ENCODE measurements around the gene THAP4.
"Not testable (repeated sequence)": the region's sequence is repeated elsewhere in the genome, so short reads cannot be mapped to it uniquely, and the experiment has no call there.

The THAP4 gene

DNA sequence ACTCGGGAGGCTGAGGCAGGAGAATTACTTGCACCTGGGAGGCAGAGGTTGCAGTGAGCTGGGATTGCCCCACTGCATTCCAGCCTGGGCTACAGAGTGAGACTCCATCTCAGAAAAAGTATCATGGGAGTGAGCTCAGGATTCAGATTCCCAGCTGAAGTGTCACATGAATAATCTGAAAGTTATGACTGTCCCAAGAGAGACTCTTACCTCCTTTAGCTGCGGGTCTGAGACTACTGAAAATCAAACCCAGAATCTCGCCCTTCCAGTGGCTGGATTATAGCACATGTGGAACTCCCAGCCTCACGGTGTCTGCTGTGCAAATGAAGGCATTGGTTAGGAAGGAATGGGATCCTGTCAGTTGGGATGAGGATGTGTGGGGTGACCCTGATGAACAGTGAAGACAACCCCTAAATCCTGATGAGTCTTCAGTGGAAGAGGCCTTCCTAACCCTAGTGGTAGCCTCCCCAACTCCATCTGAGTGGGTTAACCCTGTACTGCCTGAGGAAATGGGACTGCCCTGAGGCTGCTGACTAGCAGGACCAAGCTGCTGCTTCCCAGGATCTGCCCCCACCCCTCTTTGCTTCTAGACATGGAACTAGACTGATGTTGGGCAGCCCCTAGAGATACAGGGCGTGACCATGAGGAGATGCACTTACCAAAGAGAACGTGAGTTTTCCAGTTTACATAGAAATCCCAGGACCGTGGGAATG is 61.9 kb downstream of the THAP4 start:
- Mint-ChIP-seq H3K27ac (ENCODE audit: low read depth) (no peak overlapping the region), H3K4me3 (no peak overlapping the region), H3K27me3 (no peaks in the 10 kb centered on the region)

DNA sequence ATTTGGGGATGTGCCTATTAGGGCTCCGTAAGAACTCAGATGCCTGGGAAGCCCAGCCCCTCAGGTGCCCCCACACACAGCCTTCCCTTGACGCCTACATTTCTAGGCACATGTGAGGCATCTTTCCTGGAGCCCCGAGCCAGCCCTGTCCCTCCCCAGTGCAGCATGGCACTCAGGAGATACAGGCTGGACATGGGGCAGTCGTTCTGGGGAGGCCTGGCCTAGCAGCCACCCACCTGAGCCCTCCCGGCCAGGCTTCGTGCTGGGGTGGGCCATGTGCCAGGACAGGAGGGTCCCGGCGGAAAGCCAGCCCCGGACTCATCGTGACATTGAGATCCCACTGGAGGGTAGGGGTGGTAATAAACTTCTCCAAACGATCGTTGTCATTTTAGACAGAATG is 63.2 kb downstream of the THAP4 start:
- no peak overlapping the region for H3K4me3 Mint-ChIP-seq
- H3K27ac Mint-ChIP-seq (ENCODE audit: low read depth): no peak overlapping the region
- peaks cover 6% of the 10 kb centered on the region for H3K36me3 Mint-ChIP-seq (ENCODE audit: insufficient read depth)
- DNase-seq (ENCODE audit: low spot score in 2 of 2) (no peak), ATAC-seq (replicated peaks; ENCODE audit: extremely low read depth, poor library complexity, severe bottlenecking) (no peak)
- no peaks in the 10 kb centered on the region for H3K27me3 Mint-ChIP-seq
- no peaks in the 10 kb centered on the region for H3K9me3 Mint-ChIP-seq
- H3K4me1 Mint-ChIP-seq: no peaks in the 10 kb centered on the region

More for the DNA sequence above, 61.9 kb downstream of the THAP4 start:
- ATAC-seq (replicated peaks; ENCODE audit: extremely low read depth, poor library complexity, severe bottlenecking) (no peak), DNase-seq (ENCODE audit: low spot score in 2 of 2) (no peak)
- Mint-ChIP-seq H3K4me1 (no peaks in the 10 kb centered on the region), H3K36me3 (ENCODE audit: insufficient read depth) (peaks cover 6% of the 10 kb centered on the region), H3K9me3 (no peaks in the 10 kb centered on the region)

DNA sequence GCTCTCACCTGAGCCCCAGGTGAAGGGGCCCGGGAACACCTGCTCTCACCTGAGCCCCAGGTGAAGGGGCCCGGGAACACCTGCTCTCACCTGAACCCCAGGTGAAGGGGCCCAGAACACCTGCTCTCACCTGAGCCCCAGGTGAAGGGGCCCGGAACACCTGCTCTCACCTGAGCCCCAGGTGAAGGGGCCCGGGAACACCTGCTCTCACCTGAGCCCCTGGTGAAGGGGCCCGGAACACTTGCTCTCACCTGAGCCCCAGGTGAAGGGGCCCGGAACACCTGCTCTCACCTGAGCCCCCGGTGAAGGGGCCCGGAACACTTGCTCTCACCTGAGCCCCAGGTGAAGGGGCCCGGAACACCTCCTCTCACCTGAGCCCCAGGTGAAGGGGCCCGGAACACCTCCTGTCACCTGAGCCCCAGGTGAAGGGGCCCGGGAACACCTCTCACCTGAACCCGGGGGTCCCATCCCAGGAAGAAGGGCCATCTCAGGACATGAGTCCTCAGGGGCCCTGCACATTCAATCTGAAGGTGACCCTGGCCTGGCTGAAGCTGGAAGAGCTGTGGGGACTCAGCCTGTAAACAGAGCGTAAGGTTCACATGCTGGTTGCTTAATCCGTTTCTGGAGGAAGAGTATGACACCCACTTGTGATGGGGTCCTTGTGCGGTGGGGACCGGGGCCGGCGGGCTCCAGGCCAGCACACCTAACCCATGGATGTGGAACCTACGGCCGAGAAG is 63.9 kb downstream of the THAP4 start:
- not testable (repeated sequence) for H3K4me1 Mint-ChIP-seq; H3K9me3 Mint-ChIP-seq; H3K36me3 Mint-ChIP-seq (ENCODE audit: insufficient read depth); H3K27ac Mint-ChIP-seq (ENCODE audit: low read depth); ATAC-seq (replicated peaks; ENCODE audit: extremely low read depth, poor library complexity, severe bottlenecking); DNase-seq (ENCODE audit: low spot score in 2 of 2); H3K27me3 Mint-ChIP-seq; H3K4me3 Mint-ChIP-seq

DNA sequence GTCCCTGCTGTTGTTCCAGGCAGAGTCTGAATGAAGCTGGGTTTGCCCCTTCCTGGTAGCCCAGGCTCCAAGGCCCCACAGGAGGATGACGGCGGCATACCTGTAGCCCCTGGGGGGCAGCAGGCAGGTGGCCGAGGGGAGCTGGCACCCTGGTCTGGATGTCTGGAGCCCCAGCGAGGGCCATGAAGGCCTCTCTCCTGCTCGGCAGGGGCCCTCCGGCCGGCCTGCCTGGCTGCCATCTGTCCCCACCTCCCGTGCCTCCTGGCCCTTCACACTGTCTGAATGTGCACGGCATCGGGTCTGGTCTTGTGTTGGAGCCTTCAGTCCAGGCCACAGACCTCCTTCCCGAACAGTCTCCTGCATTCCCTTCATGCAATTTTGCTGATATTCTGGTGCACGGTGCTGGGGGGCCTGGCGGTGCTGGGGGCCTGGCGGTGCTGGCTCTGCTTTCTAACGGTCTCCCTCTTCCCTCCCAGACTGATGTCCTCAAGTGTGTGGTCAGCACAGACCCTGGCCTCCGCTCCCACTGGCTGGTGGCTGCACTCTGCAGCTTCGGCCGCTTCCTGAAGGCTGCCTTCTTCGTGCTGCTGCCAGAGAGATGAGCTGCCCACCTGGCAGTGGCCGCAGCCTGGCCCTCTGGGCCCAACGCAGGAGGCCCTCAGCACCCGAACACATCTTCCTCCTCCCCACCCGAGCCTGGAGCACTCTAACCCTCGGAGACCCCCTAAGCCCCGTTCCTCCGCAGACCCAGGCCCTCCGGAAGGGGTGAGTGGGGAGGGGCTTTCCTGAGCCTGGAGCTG is 64.9 kb downstream of the THAP4 start:
- ATAC-seq (replicated peaks; ENCODE audit: extremely low read depth, poor library complexity, severe bottlenecking): no peak
- H3K27ac Mint-ChIP-seq (ENCODE audit: low read depth): no peak overlapping the region
- H3K9me3 Mint-ChIP-seq: no peaks in the 10 kb centered on the region
- no peaks in the 10 kb centered on the region for H3K27me3 Mint-ChIP-seq
- H3K4me1 Mint-ChIP-seq: no peaks in the 10 kb centered on the region
- no peak for DNase-seq (ENCODE audit: low spot score in 2 of 2)
- H3K36me3 Mint-ChIP-seq (ENCODE audit: insufficient read depth): peaks cover 4% of the 10 kb centered on the region
- H3K4me3 Mint-ChIP-seq: no peak overlapping the region

DNA sequence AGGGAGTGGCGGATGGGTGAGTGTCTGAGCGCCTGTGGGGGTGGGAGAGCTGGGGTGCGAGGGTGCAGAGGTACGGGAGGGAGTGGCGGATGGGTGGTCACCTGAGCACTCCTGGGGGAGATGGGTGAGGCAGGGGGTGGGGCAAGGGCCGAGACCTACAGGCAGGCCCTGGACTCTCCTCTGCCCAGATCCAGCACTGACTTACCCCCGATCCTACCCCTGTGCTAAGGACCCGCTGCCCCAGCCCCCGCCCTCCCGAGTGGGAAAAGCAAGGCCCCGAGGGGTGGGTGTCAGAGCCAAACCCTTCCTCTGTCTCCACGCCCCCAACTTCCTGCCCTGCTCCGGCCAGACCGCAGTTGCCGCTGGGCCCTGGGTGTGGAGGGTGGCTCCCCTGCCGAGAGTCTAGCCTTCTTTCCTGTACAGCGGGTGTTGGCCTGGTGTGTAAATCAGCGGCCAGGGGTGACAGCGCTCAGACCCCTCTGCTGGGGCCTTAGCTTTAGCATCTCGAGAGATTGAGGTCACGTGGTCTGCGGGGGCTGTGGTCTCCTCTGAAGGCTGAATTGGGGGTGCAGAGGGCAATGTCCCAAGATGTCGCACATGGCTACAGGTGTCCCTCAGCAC is 65.9 kb downstream of the THAP4 start:
- DNase-seq (ENCODE audit: low spot score in 2 of 2) (no peak), ATAC-seq (replicated peaks; ENCODE audit: extremely low read depth, poor library complexity, severe bottlenecking) (no peak)
- H3K4me3 Mint-ChIP-seq: peak overlapping the region; percentile 9

DNA sequence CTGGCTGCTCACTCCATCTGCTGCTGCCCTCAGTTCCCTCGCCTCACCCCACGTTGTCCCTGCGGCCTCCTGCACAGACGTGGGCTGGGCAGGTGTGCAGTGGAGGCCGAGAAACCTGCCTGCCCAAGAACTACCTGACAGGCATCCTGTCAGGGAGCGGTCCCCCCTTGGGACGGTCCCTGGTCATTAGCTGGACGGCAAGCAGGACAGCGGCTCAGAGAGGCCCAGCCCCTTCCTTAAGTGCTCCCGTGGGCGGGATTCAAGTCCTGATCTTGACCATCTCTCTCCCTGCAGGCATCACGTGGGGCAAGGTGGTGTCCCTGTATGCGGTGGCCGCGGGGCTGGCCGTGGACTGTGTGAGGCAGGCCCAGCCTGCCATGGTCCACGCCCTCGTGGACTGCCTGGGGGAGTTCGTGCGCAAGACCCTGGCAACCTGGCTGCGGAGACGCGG is 67.1 kb downstream of the THAP4 start:
- no peaks in the 10 kb centered on the region for H3K9me3 Mint-ChIP-seq
- no peak for DNase-seq (ENCODE audit: low spot score in 2 of 2)
- H3K27ac Mint-ChIP-seq (ENCODE audit: low read depth): peak overlapping the region; percentile 21
- no peaks in the 10 kb centered on the region for H3K4me1 Mint-ChIP-seq
- H3K36me3 Mint-ChIP-seq (ENCODE audit: insufficient read depth): peaks cover 2% of the 10 kb centered on the region
- peak overlapping the region; percentile 57 for H3K4me3 Mint-ChIP-seq
- no peaks in the 10 kb centered on the region for H3K27me3 Mint-ChIP-seq
- ATAC-seq (replicated peaks; ENCODE audit: extremely low read depth, poor library complexity, severe bottlenecking): no peak

More for the DNA sequence above, 65.9 kb downstream of the THAP4 start:
- Mint-ChIP-seq H3K27me3 (no peaks in the 10 kb centered on the region), H3K9me3 (no peaks in the 10 kb centered on the region), H3K27ac (ENCODE audit: low read depth) (no peak overlapping the region), H3K36me3 (ENCODE audit: insufficient read depth) (peaks cover 4% of the 10 kb centered on the region), H3K4me1 (no peaks in the 10 kb centered on the region)

DNA sequence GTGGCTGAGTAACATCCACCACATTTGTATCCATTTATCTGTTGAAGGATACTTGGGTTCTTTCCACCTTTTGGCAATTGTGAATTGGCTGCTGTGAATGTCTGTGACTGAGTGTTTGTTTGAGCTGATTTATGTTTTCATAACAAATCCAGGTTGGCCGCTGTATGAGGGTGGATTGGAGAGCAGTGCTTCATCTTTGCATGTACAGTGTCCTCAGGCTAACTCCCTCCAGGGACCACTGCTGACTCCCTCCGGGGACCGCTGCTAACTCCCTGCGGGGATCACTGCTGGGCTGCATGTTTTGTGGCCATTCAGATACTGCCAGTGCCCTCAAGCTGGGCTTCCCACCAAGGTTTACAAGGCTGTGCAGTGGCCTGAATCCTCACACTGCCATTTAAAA is 68.2 kb downstream of the THAP4 start:
- H3K36me3 Mint-ChIP-seq (ENCODE audit: insufficient read depth): no peaks in the 10 kb centered on the region
- no peak overlapping the region for H3K27ac Mint-ChIP-seq (ENCODE audit: low read depth)
- H3K27me3 Mint-ChIP-seq: no peaks in the 10 kb centered on the region
- DNase-seq (ENCODE audit: low spot score in 2 of 2) (no peak), ATAC-seq (replicated peaks; ENCODE audit: extremely low read depth, poor library complexity, severe bottlenecking) (no peak)
- no peak overlapping the region for H3K4me3 Mint-ChIP-seq
- H3K4me1 Mint-ChIP-seq: no peaks in the 10 kb centered on the region
- H3K9me3 Mint-ChIP-seq: no peaks in the 10 kb centered on the region

DNA sequence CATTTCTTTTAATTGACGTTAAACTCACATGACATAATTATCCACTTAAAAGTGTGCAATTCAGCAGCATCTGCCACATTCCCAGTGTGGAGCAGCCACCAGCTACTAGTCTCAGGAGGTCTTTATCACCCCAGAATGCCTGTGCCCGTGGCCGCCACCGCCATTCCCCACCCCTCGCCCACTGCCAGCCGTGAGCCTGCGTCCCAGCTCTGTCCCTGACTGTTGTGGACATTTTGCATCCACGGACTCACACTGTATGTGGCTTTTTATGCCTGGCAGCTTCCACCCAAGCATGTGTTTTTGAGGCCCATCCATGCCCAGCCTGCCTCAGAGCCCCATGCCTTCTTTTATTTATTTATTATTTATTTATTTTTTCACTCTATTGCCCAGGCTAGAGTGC is 69.2 kb downstream of the THAP4 start:
- DNase-seq (ENCODE audit: low spot score in 2 of 2): no peak
- H3K36me3 Mint-ChIP-seq (ENCODE audit: insufficient read depth): no peaks in the 10 kb centered on the region
- H3K27me3 Mint-ChIP-seq: no peaks in the 10 kb centered on the region
- no peak for ATAC-seq (replicated peaks; ENCODE audit: extremely low read depth, poor library complexity, severe bottlenecking)
- no peak overlapping the region for H3K4me3 Mint-ChIP-seq
- H3K9me3 Mint-ChIP-seq: no peaks in the 10 kb centered on the region
- H3K27ac Mint-ChIP-seq (ENCODE audit: low read depth): no peak overlapping the region
- no peaks in the 10 kb centered on the region for H3K4me1 Mint-ChIP-seq

DNA sequence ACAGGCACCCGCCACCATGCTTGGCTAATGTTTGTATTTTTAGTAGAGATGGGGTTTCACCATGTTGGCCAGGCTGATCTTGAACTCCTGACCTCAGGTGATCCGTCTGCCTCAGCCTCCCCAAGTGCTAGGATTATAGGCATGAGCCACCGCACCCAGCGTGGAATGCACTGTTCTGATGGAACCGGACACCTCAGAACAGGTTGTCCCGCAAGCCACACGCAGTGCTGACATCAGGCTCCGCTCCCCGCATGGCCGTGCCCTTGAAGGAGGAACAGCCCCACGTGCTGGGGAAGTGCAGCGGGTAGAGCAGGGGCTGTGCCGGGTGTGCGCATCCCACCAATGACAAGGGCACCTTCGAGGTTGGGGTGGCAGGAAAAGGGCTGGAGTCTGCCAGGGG is 69.7 kb downstream of the THAP4 start:
- not testable (repeated sequence) for H3K9me3 Mint-ChIP-seq; H3K27me3 Mint-ChIP-seq; H3K27ac Mint-ChIP-seq (ENCODE audit: low read depth); ATAC-seq (replicated peaks; ENCODE audit: extremely low read depth, poor library complexity, severe bottlenecking); H3K4me3 Mint-ChIP-seq; H3K4me1 Mint-ChIP-seq; DNase-seq (ENCODE audit: low spot score in 2 of 2); H3K36me3 Mint-ChIP-seq (ENCODE audit: insufficient read depth)

DNA sequence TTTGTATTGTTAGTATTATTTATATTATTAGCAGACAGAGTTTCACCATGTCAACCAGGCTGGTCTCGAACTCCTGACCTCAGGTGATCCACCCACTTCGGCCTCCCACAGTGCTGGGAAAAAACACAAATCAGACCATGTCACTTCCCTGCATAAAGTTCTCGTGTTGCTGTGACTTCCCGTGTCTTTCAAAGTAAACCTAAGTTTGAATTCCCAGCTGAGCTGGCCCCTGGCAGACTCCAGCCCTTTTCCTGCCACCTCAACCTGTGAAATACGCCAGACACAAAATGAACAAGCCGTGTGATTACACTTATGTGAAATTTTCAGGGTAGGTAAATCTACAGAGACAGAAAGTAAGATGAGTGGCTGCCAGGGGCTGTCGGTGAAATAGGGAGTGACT is 70.5 kb downstream of the THAP4 start:
- DNase-seq (ENCODE audit: low spot score in 2 of 2) (no peak), ATAC-seq (replicated peaks; ENCODE audit: extremely low read depth, poor library complexity, severe bottlenecking) (no peak)
- Mint-ChIP-seq H3K27ac (ENCODE audit: low read depth) (no peak overlapping the region), H3K4me1 (no peaks in the 10 kb centered on the region), H3K9me3 (no peaks in the 10 kb centered on the region), H3K36me3 (ENCODE audit: insufficient read depth) (no peaks in the 10 kb centered on the region), H3K27me3 (no peaks in the 10 kb centered on the region), H3K4me3 (no peak overlapping the region)

DNA sequence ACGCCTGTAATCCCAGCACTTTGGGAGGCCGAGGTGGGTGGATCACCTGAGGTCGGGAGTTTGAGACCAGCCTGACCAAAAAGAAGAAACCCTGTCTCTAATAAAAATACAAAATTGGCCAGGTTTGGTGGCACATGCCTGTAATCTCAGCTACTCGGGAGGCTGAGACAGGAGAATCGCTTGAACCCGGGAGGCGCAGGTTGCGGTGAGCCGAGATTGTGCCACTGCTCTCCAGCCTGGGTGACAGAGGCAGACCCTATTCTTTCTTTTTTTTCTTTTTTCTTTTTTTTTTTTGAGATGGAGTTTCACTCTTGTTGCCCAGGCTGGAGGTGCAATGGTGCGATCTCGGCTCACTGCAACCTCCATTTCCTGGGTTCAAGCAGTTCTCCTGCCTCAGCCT is 70.9 kb downstream of the THAP4 start:
- H3K27ac Mint-ChIP-seq (ENCODE audit: low read depth); H3K27me3 Mint-ChIP-seq; H3K4me3 Mint-ChIP-seq; H3K9me3 Mint-ChIP-seq; ATAC-seq (replicated peaks; ENCODE audit: extremely low read depth, poor library complexity, severe bottlenecking); DNase-seq (ENCODE audit: low spot score in 2 of 2); H3K36me3 Mint-ChIP-seq (ENCODE audit: insufficient read depth); H3K4me1 Mint-ChIP-seq: not testable (repeated sequence)

DNA sequence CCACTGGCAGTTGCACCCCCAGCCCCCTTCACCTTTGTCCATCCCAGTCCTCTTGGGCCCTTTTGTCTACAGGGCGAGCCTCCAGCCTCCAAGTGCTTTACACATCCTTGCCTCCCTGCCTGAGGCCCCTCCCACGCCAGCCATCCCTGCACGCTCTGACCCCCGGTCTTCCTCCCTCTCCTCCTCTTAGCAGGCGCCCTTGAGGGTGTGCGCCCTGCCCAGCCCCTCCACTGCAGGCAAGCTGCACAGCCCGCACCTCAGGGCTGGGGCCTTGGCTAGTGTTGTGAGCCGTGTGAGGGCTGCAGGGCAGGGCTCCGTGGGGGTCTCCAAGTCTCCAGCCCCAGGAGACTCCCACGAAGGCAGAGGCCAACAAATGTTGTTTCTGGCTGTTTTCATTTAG is 71.5 kb downstream of the THAP4 start:
- DNase-seq (ENCODE audit: low spot score in 2 of 2) (no peak), ATAC-seq (replicated peaks; ENCODE audit: extremely low read depth, poor library complexity, severe bottlenecking) (no peak)
- no peak overlapping the region for H3K4me3 Mint-ChIP-seq
- no peaks in the 10 kb centered on the region for H3K4me1 Mint-ChIP-seq
- peaks cover 4% of the 10 kb centered on the region for H3K27me3 Mint-ChIP-seq
- no peak overlapping the region for H3K27ac Mint-ChIP-seq (ENCODE audit: low read depth)
- no peaks in the 10 kb centered on the region for H3K36me3 Mint-ChIP-seq (ENCODE audit: insufficient read depth)
- no peaks in the 10 kb centered on the region for H3K9me3 Mint-ChIP-seq
